MM.1S (cell line): ENCODE results near the gene CES5A.
"Not testable (repeated sequence)": the region's sequence is repeated elsewhere in the genome, so short reads cannot be mapped to it uniquely, and the experiment has no call there.

ENCODE experiments used
- DNase-seq: peaks from one replicate; pipeline ENCODE4 v3.0.0-alpha.2; 2015
- H2AFZ ChIP-seq: fragments of 300-600 bp; sonication (generic); 2 replicates; pipeline ENCODE4 v1.6.0; 2016; ENCODE audit warnings: antibody characterized with exemption, low read length
- H3F3A ChIP-seq: fragments of 300-600 bp; sonication (generic); 2 replicates; pipeline ENCODE4 v1.6.1; 2016; ENCODE audit warnings: mild to moderate bottlenecking, antibody characterized with exemption, low read length, moderate library complexity, mixed read lengths; ENCODE audit not compliant: insufficient read depth
- H3K27ac ChIP-seq: fragments of 300-600 bp; sonication (generic); 2 replicates; pipeline ENCODE4 v1.5.1; 2016; ENCODE audit warnings: mild to moderate bottlenecking, low read length
- H3K27me3 ChIP-seq: fragments of 300-600 bp; sonication (generic); replicated peaks from 2 replicates; pipeline ENCODE4 v1.6.0; 2016; ENCODE audit warnings: low read length; ENCODE audit not compliant: insufficient read depth
- H3K36me3 ChIP-seq: fragments of 300-600 bp; sonication (generic); replicated peaks from 2 replicates; pipeline ENCODE4 v1.6.1; 2016; ENCODE audit warnings: mild to moderate bottlenecking, low read length, mixed read lengths; ENCODE audit not compliant: insufficient read depth
- H3K4me1 ChIP-seq: fragments of 300-600 bp; sonication (generic); 2 replicates; pipeline ENCODE4 v1.6.1; 2016; ENCODE audit warnings: low read length, mixed read lengths
- H3K4me2 ChIP-seq: fragments of 300-600 bp; sonication (generic); 2 replicates; pipeline ENCODE4 v1.6.0; 2016; ENCODE audit warnings: low read depth, low read length
- H3K4me3 ChIP-seq: fragments of 300-600 bp; sonication (generic); 2 replicates; pipeline ENCODE4 v1.5.1; 2016; ENCODE audit warnings: low read length, mixed read lengths
- H3K79me2 ChIP-seq: fragments of 300-600 bp; sonication (generic); 2 replicates; pipeline ENCODE4 v1.6.1; 2016; ENCODE audit warnings: mixed run types, low read length, mixed read lengths
- H3K9ac ChIP-seq: fragments of 300-600 bp; sonication (generic); 2 replicates; pipeline ENCODE4 v1.6.1; 2016; ENCODE audit warnings: low read length, mixed read lengths
- H3K9me2 ChIP-seq: fragments of 300-600 bp; sonication (generic); replicated peaks from 2 replicates; pipeline ENCODE4 v1.6.1; 2016; ENCODE audit warnings: mild to moderate bottlenecking, low read length, mixed read lengths; ENCODE audit not compliant: insufficient read depth
- H3K9me3 ChIP-seq: fragments of 300-600 bp; sonication (generic); replicated peaks from 2 replicates; pipeline ENCODE4 v1.6.1; 2016; ENCODE audit warnings: mild to moderate bottlenecking, low read length, mixed read lengths; ENCODE audit not compliant: insufficient read depth
- H4K20me1 ChIP-seq: fragments of 300-600 bp; sonication (generic); 2 replicates; pipeline ENCODE4 v1.6.1; 2016; ENCODE audit warnings: mild to moderate bottlenecking, low read length, moderate library complexity, mixed read lengths; ENCODE audit not compliant: insufficient read depth
- EZH2 ChIP-seq: fragments of 300-600 bp; sonication (generic); optimal IDR thresholded peaks from 2 replicates; pipeline ENCODE3; 2017; ENCODE audit warnings: low read depth, mild to moderate bottlenecking, antibody characterized with exemption, low read length, mixed read lengths
- EZH2phosphoT487 ChIP-seq: fragments of 300-600 bp; sonication (generic); IDR thresholded peaks from 2 replicates; pipeline ENCODE4 v1.6.1; 2018; ENCODE audit warnings: antibody characterized with exemption, low read length
- TF ChIP-seq, protein P1 (sequence below): fragments of 300-600 bp; sonication (generic); IDR thresholded peaks from 2 replicates; pipeline ENCODE4 v1.5.1; 2016; ENCODE audit warnings: antibody characterized with exemption, low read length, mixed read lengths

The CES5A gene

DNA sequence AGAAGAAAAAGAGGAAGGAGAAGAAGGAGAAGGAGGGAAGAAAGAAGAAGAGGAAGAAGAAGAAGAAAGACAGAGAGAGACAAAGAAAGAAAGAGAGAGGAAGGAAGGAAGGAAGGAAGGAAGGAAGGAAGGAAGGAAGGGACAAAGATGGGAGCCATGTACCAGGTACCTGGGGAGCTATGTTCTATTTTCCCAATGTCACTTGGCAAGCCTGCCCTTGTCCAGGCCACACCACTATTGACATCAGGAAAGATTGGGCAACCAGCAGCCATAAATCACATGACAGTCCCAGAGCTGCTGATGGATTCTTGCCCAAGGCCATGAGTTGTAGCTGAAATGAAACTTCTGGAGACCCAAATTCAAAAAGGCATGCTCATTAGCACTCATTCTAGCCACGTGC lies 39.6 kb downstream of the CES5A start:
- H4K20me1 ChIP-seq, result no peaks in the 10 kb centered on the region
- H3K4me2 ChIP-seq, result no peak overlapping the region
- no peaks in the 10 kb centered on the region for H3K79me2 ChIP-seq
- DNase-seq, result no peak
- H3K9me2 ChIP-seq, result no peaks in the 10 kb centered on the region
- H3K4me3 ChIP-seq, result no peak overlapping the region
- no peak overlapping the region for H3K27ac ChIP-seq
- no peak overlapping the region for H2AFZ ChIP-seq
- H3K9me3 ChIP-seq, result no peaks in the 10 kb centered on the region
- no peaks in the 10 kb centered on the region for H3K4me1 ChIP-seq
- no peak overlapping the region for H3K9ac ChIP-seq
- H3F3A ChIP-seq, result no peaks in the 10 kb centered on the region
- TF ChIP-seq EZH2phosphoT487 (no peak), EZH2 (no peak)
- TF ChIP-seq, protein P1, sequence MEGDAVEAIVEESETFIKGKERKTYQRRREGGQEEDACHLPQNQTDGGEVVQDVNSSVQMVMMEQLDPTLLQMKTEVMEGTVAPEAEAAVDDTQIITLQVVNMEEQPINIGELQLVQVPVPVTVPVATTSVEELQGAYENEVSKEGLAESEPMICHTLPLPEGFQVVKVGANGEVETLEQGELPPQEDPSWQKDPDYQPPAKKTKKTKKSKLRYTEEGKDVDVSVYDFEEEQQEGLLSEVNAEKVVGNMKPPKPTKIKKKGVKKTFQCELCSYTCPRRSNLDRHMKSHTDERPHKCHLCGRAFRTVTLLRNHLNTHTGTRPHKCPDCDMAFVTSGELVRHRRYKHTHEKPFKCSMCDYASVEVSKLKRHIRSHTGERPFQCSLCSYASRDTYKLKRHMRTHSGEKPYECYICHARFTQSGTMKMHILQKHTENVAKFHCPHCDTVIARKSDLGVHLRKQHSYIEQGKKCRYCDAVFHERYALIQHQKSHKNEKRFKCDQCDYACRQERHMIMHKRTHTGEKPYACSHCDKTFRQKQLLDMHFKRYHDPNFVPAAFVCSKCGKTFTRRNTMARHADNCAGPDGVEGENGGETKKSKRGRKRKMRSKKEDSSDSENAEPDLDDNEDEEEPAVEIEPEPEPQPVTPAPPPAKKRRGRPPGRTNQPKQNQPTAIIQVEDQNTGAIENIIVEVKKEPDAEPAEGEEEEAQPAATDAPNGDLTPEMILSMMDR, result no peak
- H3K27me3 ChIP-seq, result no peaks in the 10 kb centered on the region
- no peaks in the 10 kb centered on the region for H3K36me3 ChIP-seq

DNA sequence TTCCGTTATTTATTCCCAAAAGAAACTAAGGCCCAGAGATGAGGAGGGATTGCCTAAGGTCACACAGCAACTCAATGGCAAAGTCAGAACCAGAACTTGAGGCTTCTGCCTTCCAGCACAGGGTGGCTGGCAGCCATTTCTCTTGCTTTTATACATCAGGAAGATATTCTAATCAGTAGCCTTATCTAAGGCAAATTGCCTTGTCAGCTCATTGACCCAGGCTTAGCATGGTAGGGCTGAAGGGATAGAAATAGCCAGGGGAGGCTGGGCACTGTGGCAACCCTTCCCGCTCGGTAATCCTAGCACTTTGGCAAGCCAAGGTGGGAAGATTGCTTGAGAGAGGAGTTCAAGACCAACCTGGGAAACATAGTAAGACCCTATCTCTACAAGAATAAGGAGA lies 40.0 kb downstream of the CES5A start:
- H3K27me3 ChIP-seq, DNase-seq, H2AFZ ChIP-seq, H3K4me2 ChIP-seq, H3K4me3 ChIP-seq, H3K4me1 ChIP-seq, H3K9ac ChIP-seq, H3K27ac ChIP-seq, H3F3A ChIP-seq, H3K36me3 ChIP-seq, H4K20me1 ChIP-seq, H3K9me2 ChIP-seq, H3K79me2 ChIP-seq, H3K9me3 ChIP-seq: not testable (repeated sequence)

DNA sequence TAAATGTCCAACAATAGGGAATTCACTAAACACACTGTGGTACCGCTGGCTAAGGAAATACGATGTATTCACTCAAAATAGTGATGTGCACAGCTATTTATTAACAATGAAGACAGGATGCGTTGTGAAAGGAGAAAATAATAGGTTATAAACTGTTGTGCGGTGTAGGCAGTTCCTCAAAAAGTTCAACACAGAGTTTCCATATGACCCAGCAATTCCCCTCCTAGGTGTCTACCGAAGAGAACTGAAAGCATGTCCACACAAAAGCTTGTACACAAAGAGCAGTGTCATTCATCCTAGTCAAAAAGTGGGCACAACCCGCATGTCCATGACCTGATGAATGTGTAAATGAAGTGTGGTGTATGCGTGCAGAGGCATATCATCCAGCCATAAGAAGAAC lies 41.1 kb downstream of the CES5A start:
- Histone ChIP-seq H3F3A (no peaks in the 10 kb centered on the region), H3K4me2 (no peak overlapping the region), H3K9ac (no peak overlapping the region), H3K27ac (no peak overlapping the region), H2AFZ (no peak overlapping the region), H3K9me2 (no peaks in the 10 kb centered on the region), H3K4me1 (no peaks in the 10 kb centered on the region), H3K27me3 (no peaks in the 10 kb centered on the region), H3K79me2 (no peaks in the 10 kb centered on the region), H3K36me3 (no peaks in the 10 kb centered on the region), H3K9me3 (no peaks in the 10 kb centered on the region), H4K20me1 (no peaks in the 10 kb centered on the region), H3K4me3 (no peak overlapping the region)
- TF ChIP-seq EZH2phosphoT487 (no peak), EZH2 (no peak)
- TF ChIP-seq, protein P1, result no peak
- no peak for DNase-seq

DNA sequence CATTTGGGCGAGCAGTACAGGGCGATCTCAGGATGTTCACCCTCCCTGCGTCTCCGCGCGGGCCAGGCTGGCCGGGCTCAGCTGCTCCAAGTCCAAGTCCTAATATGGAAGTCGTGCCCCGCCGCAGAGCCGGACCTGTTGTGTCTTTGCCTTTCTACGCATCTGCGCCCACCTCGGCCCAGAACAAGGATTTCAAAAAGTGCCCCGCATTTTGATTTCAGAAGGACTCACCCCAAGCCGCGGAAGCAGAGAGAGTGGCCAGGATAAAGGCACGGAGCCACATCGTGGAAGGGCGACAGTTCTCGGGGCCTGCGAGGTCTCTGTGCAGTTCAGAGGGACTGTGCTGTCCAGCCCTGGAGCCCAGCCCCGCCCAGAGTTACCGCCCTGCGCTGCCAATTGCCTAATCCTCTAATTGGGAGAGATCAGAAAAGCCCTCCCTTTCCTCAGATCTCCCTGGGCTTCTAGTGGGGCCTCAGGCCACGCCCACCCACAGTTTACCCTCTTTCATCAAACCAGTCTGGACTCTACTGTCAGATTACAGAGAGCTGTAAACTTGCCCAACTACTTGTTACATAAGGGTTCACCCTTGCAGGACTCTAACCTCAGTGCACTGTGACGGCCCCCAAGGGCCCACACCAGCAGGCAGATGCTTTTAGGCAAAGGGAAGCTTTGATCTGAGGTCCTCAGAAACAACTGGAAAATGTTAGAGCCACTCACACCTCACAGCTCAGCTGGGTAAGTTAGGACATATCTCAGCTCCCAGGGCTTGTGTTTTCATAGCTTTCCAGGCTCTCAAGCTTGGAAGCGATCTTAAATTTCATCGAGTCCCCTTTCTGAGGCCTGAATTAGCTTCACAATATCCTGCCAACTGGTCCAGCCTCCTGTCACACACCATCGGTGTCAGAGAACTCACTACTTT lies 42.1 kb downstream of the CES5A start, which contains the start of gene CES1:
CES1 (minus strand) TSS at position 324 of the 919 bp plus-strand sequence; CDS start at position 283, 41 bp downstream.
- no peaks in the 10 kb centered on the region for H3K27me3 ChIP-seq
- H3K9ac ChIP-seq, result no peak within 1 kb of the TSS
- no peak within 1 kb of the TSS for H2AFZ ChIP-seq
- no peak within 1 kb of the TSS for H3K27ac ChIP-seq
- no peaks in the 10 kb centered on the region for H3F3A ChIP-seq
- H4K20me1 ChIP-seq, result no peaks in the 10 kb centered on the region
- H3K4me3 ChIP-seq, result no peak within 1 kb of the TSS
- H3K4me1 ChIP-seq, result no peaks in the 10 kb centered on the region
- H3K9me2 ChIP-seq, result no peaks in the 10 kb centered on the region
- H3K4me2 ChIP-seq, result no peak within 1 kb of the TSS
- TF ChIP-seq, protein P1, result no peak
- TF ChIP-seq EZH2 (no peak), EZH2phosphoT487 (no peak)
- no peaks in the 10 kb centered on the region for H3K9me3 ChIP-seq
- DNase-seq, result no peak
- H3K79me2 ChIP-seq, result no peaks in the 10 kb centered on the region
- H3K36me3 ChIP-seq, result no peaks in the 10 kb centered on the region
